ENCODE measurements around the gene MAB21L2.

MAB21L2 gene

DNA sequence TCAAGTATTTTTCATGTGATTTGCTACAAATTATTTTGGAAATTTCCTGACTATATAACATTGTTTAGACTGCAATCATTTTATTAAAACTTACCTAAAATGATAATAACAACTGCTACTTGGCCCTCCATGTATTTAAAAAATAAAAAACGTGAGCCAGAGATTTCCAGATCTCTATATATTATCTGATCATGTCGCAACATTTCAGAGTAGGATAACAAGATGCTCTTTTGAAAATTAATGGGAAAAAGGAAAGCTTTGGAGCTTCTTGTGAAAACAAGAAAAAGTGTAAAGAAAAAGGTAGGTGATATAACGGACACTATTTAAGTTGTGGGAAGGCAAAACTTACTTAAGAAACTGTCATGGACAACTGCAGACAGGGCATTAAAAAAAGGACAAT, 14.9 kb upstream of the MAB21L2 start:
- H3K4me3 ChIP-seq (ENCODE audit: low read depth, low read length) = no peak overlapping the region
- TF ChIP-seq, protein P1, sequence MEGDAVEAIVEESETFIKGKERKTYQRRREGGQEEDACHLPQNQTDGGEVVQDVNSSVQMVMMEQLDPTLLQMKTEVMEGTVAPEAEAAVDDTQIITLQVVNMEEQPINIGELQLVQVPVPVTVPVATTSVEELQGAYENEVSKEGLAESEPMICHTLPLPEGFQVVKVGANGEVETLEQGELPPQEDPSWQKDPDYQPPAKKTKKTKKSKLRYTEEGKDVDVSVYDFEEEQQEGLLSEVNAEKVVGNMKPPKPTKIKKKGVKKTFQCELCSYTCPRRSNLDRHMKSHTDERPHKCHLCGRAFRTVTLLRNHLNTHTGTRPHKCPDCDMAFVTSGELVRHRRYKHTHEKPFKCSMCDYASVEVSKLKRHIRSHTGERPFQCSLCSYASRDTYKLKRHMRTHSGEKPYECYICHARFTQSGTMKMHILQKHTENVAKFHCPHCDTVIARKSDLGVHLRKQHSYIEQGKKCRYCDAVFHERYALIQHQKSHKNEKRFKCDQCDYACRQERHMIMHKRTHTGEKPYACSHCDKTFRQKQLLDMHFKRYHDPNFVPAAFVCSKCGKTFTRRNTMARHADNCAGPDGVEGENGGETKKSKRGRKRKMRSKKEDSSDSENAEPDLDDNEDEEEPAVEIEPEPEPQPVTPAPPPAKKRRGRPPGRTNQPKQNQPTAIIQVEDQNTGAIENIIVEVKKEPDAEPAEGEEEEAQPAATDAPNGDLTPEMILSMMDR (IDR thresholded peaks at IDR 0.05; ENCODE audit: borderline replicate concordance, insufficient read depth, low read depth, low read length) = no peak

DNA sequence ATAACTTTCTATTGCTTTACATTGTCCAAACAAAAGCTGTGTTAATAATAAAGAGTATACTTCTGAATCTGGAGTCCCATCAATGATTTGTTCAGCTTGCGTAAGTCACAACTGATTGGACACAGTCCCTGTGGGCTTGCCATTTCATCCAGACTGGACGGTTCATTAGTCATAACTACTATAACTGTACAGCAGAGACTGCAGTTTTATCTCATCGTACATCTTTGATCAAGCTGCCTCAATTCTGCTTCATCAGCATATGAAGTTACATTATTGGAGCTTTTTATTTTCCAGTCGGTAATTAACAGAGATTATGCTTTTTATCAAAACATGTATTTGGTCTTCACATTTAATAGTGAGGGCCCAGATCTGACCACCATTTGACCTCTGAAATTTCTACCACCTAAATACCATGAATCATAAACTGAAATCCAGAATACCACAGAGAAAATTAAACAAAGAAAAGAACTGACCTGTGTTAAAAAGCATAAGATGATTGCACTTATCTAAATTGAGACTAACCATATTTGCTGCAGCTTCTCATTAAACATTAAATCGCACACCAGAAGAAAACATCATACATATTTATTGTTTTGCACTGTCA, 12.5 kb upstream of the MAB21L2 start:
- H3K4me3 ChIP-seq (ENCODE audit: low read depth, low read length) = no peak overlapping the region

DNA sequence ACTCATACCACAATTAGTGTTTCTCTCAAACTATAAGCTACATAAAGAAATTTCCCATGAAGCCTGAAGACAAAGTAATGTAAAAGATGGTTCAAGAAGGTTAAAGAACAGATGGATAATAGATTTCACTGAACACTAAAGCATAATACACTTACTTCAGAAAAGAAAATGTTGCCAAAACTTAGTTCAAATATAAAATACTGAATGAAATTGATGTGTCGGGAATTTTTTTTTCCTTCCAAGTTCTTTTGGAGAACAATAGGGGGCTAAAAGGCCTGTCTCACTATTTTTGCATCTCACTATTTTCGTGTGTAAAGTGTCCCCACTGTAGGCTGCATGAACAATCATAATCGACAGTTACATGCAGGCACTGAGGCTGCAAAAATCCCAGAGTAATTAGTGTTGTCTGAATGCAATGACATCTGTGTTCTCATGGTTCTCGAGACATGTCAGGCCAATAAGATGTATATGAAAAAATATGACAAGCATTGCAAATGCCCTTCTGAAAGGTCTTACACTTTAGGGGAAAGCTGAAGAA, 11.9 kb upstream of the MAB21L2 start:
- H3K4me3 ChIP-seq (ENCODE audit: low read depth, low read length) = no peak overlapping the region

More for the DNA sequence above, 12.5 kb upstream of the MAB21L2 start:
- TF ChIP-seq, protein P1 (IDR thresholded peaks at IDR 0.05; ENCODE audit: borderline replicate concordance, insufficient read depth, low read depth, low read length) = no peak

DNA sequence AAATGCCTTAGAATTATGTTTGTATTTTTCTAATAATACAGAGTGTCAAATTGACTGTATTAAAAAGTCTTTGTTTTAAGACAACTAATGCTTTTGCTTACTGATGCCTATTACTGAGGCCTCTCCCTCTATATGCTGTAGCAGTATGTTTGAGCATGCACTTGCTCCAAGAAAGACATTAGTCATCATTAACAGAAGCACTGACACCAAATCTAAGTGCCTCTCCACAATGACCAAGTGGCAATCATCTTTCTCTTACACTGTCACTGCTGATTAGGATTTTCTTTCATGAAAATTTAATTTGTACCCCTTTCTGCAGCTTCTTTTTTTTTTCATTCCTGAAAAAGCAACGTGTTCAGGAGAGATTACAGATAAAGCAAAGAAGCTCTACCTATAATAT, 11.1 kb upstream of the MAB21L2 start:
- TF ChIP-seq, protein P1 (IDR thresholded peaks at IDR 0.05; ENCODE audit: borderline replicate concordance, insufficient read depth, low read depth, low read length) = no peak
- H3K4me3 ChIP-seq (ENCODE audit: low read depth, low read length) = no peak overlapping the region

More for the DNA sequence above, 11.9 kb upstream of the MAB21L2 start:
- TF ChIP-seq, protein P1 (IDR thresholded peaks at IDR 0.05; ENCODE audit: borderline replicate concordance, insufficient read depth, low read depth, low read length) = no peak

DNA sequence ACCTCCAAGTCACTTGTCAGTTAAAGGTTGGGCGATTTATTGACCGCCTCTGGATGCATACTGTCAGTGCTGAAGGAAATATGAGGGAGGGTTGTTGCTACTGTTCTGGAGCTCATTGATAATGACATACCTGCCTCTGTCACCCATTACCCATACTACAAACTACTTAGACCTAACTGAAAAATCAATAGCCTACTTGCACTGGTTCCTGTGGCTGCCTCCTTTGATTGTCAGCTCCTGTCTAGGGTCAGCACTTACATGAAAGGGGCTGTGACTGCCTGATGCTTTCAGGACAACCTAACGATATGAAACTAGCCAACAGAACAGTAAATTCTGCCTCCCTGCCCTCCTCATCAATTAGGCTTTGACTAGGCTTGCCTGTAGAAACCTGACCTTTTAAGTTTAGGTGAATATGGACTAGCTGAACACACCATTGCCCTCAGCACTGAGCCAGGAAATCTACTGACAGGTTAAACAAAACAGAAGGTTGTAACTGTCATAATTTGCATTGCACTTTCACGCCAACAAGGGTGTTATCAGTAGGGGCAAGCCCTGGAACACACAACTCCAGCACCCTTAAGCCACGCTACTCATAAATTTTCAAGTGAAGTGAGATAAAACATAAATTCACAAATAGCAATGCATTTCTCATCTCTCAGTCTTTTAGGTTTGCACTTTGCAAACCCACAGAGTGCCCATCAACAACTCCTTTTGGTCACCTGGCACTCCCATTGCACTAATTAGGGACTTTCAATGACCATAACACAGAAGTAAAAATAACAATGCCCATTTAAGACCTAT, 9.0 kb upstream of the MAB21L2 start:
- H3K4me3 ChIP-seq (ENCODE audit: low read depth, low read length) = no peak overlapping the region
- TF ChIP-seq, protein P1 (IDR thresholded peaks at IDR 0.05; ENCODE audit: borderline replicate concordance, insufficient read depth, low read depth, low read length) = no peak

DNA sequence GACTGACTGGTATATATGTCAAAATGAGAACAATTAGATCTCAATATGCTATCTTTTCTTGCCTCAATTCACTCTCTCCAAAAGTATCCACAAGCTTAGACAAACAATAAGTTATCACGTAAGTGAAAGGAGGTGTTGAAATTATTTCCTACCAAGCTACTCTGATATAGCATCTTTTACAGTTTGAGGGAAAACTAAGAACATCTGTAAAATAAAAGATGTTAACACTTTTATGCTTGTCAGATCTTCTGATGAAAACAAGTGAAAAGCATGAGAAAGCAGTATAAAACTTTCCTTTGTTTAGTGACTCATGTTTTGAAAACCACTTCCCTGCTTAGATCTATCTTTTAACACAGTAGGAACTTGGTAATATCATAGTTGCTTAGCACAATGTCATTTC, 8.4 kb upstream of the MAB21L2 start:
- H3K4me3 ChIP-seq (ENCODE audit: low read depth, low read length) = no peak overlapping the region
- TF ChIP-seq, protein P1 (IDR thresholded peaks at IDR 0.05; ENCODE audit: borderline replicate concordance, insufficient read depth, low read depth, low read length) = no peak
